NT2/D1 (cell line): Measurements from ENCODE around the gene GGT5.
"Not testable (repeated sequence)": the region's sequence is repeated elsewhere in the genome, so short reads cannot be mapped to it uniquely, and the experiment has no call there.

Source experiments
- SUZ12 ChIP-seq: IDR thresholded peaks from 2 replicates; pipeline ENCODE4 v1.6.1; 2011; ENCODE audit not compliant: insufficient read length, insufficient read depth; ENCODE audit errors: extremely low read depth
- YY1 ChIP-seq: IDR thresholded peaks from 2 replicates; pipeline ENCODE4 v1.6.1; 2011; ENCODE audit not compliant: insufficient read length, insufficient read depth

GRCh38 chr22:24259459-24259858 is 14.6 kb upstream of the GGT5 start:
- TF ChIP-seq SUZ12, YY1: not testable (repeated sequence)
